Ovary (tissue), 9 donors: ENCODE data around the gene HOMER2. TPM values are rescaled to one million over a fixed set of nuclear protein-coding genes. Genes with fewer than 3 reads are reported as not detected.

ENCODE experiments used
- DNase-seq, 5 donors: peaks; one replicate each; pipeline ENCODE4 v3.0.0-alpha.2; 2019 to 2020
- H3K27ac ChIP-seq, 2 donors: fragments of 200-600 bp; one replicate each; pipeline versions ENCODE4 v1.5.1 to v1.8.0; 2019 to 2022
- H3K27me3 ChIP-seq: fragments of 200-600 bp; one replicate; pipeline ENCODE4 v1.8.0; 2022
- H3K36me3 ChIP-seq: fragments of 200-600 bp; sonication (generic); one replicate; pipeline ENCODE4 v1.5.1; 2019
- H3K4me1 ChIP-seq: one replicate; pipeline ENCODE4 v1.8.1; 2013; ENCODE audit warnings: mild to moderate bottlenecking, moderate library complexity; ENCODE audit not compliant: insufficient read depth
- H3K4me3 ChIP-seq: fragments of 200-600 bp; sonication (generic); one replicate; pipeline ENCODE4 v1.5.1; 2017
- H3K9me3 ChIP-seq, 2 donors: fragments of 200-600 bp in 1 of 2; sonication (generic) in 1 of 2; one replicate each; pipeline versions ENCODE4 v1.5.1 to v1.8.1; 2013 to 2019; ENCODE audit warnings: mild to moderate bottlenecking in 1 of 2, moderate library complexity in 1 of 2
- EP300 ChIP-seq: sonication (generic); formaldehyde crosslinking; IDR thresholded peaks from one replicate; pipeline ENCODE4 v1.6.1; 2017; ENCODE audit warnings: antibody characterized with exemption
- POLR2A ChIP-seq: fragments of 450-650 bp; IDR thresholded peaks from one replicate; pipeline ENCODE4 v1.6.1; 2017; ENCODE audit warnings: antibody characterized with exemption, mild to moderate bottlenecking, moderate library complexity
- WGBS, 3 donors: extraction: QIAGEN DNeasy Blood & Tissue Kit in 1 of 3; methylation state at CpG; one replicate each; pipeline versions ENCODE4 v1.1.5 to v1.1.7; 2013 to 2017; 5-methylcytosine and 5-hydroxymethylcytosine counted together
- intact Hi-C, 4 donors: fragments of 100-400 bp; cut with DNase I; formaldehyde crosslinking; loops; one replicate each; pipeline versions ENCODE4 v1.11.0 to v1.15.1; 2022 to 2023
- polyA plus RNA-seq, 2 donors: library from polyadenylated mRNA; stranded (reverse); fragments of 200-250 nt in 1 of 2; fragments of 350-450 nt in 1 of 2; fragmentation: Illumina TruSeq in 1 of 2; extraction: RNeasy Lipid Tissue Mini Kit (QIAGEN cat#74804) in 1 of 2; gene quantifications; one replicate each; pipeline ENCODE4 v1.2.3, GENCODE V29; 2013 to 2014
- total RNA-seq, 7 donors: library from RNA; depleted of rRNA in 2 of 7; stranded (reverse); fragments of >200 nt in 2 of 7; fragmentation: NEBNext Ultra II Directional in 3 of 7; extraction: Animal tissue kit (Norgen Biotek cat#: 25700) in 3 of 7; gene quantifications; one replicate each; pipeline versions ENCODE4 v1.1.0 to v1.2.4, GENCODE V29; 2016 to 2023
- TF ChIP-seq, protein P1 (sequence below), 3 donors: fragments of 450-650 bp in 2 of 3; fragments of 200-600 bp in 1 of 3; IDR thresholded peaks; one replicate each; pipeline versions ENCODE4 v1.5.1 to v1.8.0; 2016 to 2022; ENCODE audit warnings: antibody characterized with exemption in 3 of 3, mild to moderate bottlenecking in 1 of 3
- donor health status: DM: no; HTN: no; CAD: no; lungs with moderate emphysema.
- donor health status: DM: no; HTN: no; CAD: no.
- donor health status: Bipolar disorder and iron deficiency.
- donor health status: DM: yes; HTN: yes; CAD: no.
- donor health status: DM: no; HTN: no; CAD: no.
- donor health status: DM: yes; HTN: yes; CAD: no.

Gene HOMER2
- total and polyA plus RNA-seq, 9 donors = 3.0 to 60.8 (median 11.0) TPM

DNA sequence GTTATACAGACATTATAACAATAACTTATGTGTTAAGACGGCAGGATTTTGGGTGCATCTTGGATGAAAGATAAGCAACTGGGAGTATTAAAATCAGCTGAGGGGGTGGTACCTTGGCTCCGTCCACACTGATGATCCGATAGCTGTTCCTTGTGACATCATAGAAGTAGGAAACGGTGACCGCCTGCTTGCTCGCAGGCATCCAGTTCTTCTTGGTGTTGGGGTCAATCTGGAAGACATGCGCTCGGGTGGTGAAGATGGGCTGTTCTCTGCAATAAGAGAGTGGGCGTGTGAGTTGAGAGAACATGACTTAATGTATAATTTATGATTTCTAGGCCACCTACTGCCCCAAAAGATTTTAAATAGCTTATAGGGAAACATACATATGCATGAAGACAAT lies 59.9 kb downstream of the HOMER2 start:
- DNase-seq = no peak
- H3K27ac ChIP-seq = no peak overlapping the region
- H3K27me3 ChIP-seq = no peaks in the 10 kb centered on the region
- H3K4me3 ChIP-seq = no peak overlapping the region
- no peaks in the 10 kb centered on the region for H3K36me3 ChIP-seq
- TF ChIP-seq POLR2A (no peak), EP300 (no peak)
- TF ChIP-seq, protein P1, sequence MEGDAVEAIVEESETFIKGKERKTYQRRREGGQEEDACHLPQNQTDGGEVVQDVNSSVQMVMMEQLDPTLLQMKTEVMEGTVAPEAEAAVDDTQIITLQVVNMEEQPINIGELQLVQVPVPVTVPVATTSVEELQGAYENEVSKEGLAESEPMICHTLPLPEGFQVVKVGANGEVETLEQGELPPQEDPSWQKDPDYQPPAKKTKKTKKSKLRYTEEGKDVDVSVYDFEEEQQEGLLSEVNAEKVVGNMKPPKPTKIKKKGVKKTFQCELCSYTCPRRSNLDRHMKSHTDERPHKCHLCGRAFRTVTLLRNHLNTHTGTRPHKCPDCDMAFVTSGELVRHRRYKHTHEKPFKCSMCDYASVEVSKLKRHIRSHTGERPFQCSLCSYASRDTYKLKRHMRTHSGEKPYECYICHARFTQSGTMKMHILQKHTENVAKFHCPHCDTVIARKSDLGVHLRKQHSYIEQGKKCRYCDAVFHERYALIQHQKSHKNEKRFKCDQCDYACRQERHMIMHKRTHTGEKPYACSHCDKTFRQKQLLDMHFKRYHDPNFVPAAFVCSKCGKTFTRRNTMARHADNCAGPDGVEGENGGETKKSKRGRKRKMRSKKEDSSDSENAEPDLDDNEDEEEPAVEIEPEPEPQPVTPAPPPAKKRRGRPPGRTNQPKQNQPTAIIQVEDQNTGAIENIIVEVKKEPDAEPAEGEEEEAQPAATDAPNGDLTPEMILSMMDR (IDR thresholded peaks at IDR 0.05) = no peak
- WGBS, 3 donors = 89 to 92% (median 91%) methylated on average over 9 of the region's 9 CpGs
- no peaks in the 10 kb centered on the region for H3K9me3 ChIP-seq
- H3K4me1 ChIP-seq = no peaks in the 10 kb centered on the region
- intact Hi-C loops = no loop called here

DNA sequence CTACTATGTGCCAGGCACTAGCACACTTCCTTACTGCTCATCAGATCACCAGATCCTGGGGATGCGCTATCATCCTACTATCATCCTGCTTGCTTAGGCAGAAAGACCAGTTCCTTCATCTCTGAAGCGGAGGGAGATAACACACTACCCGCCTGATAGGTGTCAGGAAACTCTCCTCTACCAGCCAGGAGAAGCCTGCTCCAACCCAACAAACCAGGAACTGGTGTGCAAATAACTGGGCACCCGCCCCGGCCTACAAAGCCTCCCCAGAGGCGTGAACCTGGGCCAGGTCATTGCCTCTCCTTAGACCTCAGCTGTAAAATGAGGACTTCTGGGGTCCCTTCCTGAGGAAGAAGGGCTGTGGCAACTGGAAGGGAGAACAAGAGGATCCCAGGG lies 61.5 kb downstream of the HOMER2 start:
- 84 to 94% (median 94%) methylated on average over 6 of the region's 6 CpGs for WGBS, 3 donors
- Histone ChIP-seq H3K27ac (no peak overlapping the region), H3K4me3 (no peak overlapping the region)

DNA sequence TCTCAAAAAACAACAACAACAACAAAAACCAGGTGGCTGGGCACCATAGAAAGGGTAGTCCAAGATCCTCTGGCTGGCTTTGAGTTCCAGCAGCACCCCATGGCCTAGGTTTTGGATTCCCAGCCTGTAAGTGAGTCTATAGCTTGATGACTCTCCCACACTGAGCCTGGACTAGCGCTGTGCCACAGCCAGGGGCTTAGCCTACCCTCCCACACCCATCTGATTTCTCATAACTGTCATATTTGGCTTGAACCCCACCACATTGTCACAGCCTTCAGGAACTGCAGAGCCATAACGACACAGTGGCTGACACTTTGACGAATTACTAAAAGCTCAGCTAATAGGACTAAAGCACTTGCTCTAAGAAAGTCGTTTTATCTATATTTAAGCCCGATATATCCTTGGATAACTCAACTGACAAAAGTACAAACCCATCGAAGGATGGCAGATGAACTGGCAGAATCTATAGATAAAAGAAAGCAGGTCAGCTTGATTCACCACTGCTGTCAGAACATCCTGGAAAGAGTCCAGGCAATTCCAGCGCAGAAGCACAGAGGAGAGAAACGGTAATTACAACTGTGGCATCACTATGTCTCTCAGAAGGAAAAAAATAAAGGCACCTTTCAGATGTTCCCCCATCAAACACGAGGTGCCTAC lies 62.1 kb downstream of the HOMER2 start:
- Histone ChIP-seq H3K36me3 (no peaks in the 10 kb centered on the region), H3K27ac (no peak overlapping the region), H3K27me3 (no peaks in the 10 kb centered on the region), H3K4me3 (no peak overlapping the region), H3K9me3 (no peaks in the 10 kb centered on the region), H3K4me1 (no peaks in the 10 kb centered on the region)
- no peak for DNase-seq
- TF ChIP-seq EP300 (no peak), POLR2A (no peak)
- TF ChIP-seq, protein P1 (IDR thresholded peaks at IDR 0.05) = no peak
- 50 to 55% (median 53%) methylated on average over 9 of the region's 9 CpGs for WGBS, 3 donors
- intact Hi-C loops = no loop called here

More for the DNA sequence above, 61.5 kb downstream of the HOMER2 start:
- Histone ChIP-seq H3K4me1 (no peaks in the 10 kb centered on the region), H3K27me3 (no peaks in the 10 kb centered on the region), H3K36me3 (no peaks in the 10 kb centered on the region), H3K9me3 (no peaks in the 10 kb centered on the region)
- intact Hi-C loops = no loop called here
- no peak for DNase-seq
- TF ChIP-seq POLR2A (no peak), EP300 (no peak)
- TF ChIP-seq, protein P1 (IDR thresholded peaks at IDR 0.05) = no peak

DNA sequence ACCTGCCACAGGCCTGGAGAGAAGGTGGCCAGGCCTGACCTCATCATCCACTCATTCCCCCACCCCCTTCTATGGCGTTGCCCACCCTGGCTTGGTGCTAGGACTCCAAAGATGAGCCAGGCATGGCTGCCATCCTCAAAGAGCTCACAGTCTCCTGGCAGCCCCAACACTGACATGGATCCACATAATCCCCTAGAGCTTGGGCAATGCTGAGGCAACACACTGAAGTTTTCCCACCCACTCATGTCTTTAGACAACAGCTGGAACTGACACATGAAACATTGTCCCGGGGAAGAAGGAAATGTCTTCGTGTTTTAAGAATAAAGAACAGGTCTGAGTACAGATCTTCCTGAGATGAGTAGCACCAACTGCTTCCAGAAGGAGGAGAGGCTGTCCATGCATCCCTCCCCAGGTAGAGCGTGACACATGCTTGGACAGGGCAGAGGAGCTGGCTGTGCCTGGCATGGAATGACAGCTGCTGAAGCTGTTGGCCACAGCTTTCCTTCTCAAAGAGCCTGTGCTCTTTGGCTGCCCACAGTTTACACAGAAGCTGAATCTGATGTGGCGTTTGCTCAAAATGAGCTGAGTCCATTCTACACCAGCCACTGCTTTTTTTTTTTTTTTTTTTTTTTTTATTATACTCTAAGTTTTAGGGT lies 70.1 kb downstream of the HOMER2 start:
- no peaks in the 10 kb centered on the region for H3K9me3 ChIP-seq
- DNase-seq = no peak
- H3K27ac ChIP-seq = no peak overlapping the region
- 66 to 95% (median 81%) methylated on average over 4 to 5 of the region's 5 CpGs for WGBS, 3 donors
- TF ChIP-seq POLR2A = no peak
- no peak for TF ChIP-seq EP300
- TF ChIP-seq, protein P1 (IDR thresholded peaks at IDR 0.05) = no peak
- no peaks in the 10 kb centered on the region for H3K27me3 ChIP-seq
- H3K4me3 ChIP-seq = no peak overlapping the region
- intact Hi-C loops = no loop called here
- no peaks in the 10 kb centered on the region for H3K36me3 ChIP-seq
- H3K4me1 ChIP-seq = no peaks in the 10 kb centered on the region
